ENCODE data around the gene CLK2.

- TF ChIP-seq EZH2 (IDR thresholded peaks at IDR 0.05) (no peak), CTCF (IDR thresholded peaks at IDR 0.05) (no peak)
These were observed 23.1 kb downstream of the CLK2 start for GRCh38 chr1:155250246-155250632.

Data from neural progenitor cell (in vitro differentiated cells).